GM21515 (cell line): ENCODE results near the gene NAT14.

ENCODE experiments used
- ATAC-seq: cut with Tn5 transposase; IDR thresholded peaks from one replicate; pipeline ENCODE4 v1.9.1; 2021; ENCODE audit not compliant: unreplicated experiment

Gene NAT14

GRCh38 chr19:55452749-55453346 lies 32.1 kb upstream of the NAT14 start:
- no peak for ATAC-seq

- no peak for ATAC-seq
Observed at GRCh38 chr19:55453511-55454260, 31.3 kb upstream of the NAT14 start.

- no peak for ATAC-seq
Observed at GRCh38 chr19:55454787-55455243, 30.2 kb upstream of the NAT14 start.

- no peak for ATAC-seq
Observed at GRCh38 chr19:55455576-55456235, 29.3 kb upstream of the NAT14 start.

GRCh38 chr19:55456347-55456746 lies 28.6 kb upstream of the NAT14 start:
- no peak for ATAC-seq

- ATAC-seq = no peak
Observed at GRCh38 chr19:55457683-55458457, 27.1 kb upstream of the NAT14 start.

- no peak for ATAC-seq
Observed at GRCh38 chr19:55459551-55459949, 25.4 kb upstream of the NAT14 start.

- ATAC-seq = no peak
Observed at GRCh38 chr19:55459950-55460657, 24.9 kb upstream of the NAT14 start.

GRCh38 chr19:55460670-55461258 lies 24.2 kb upstream of the NAT14 start:
- no peak for ATAC-seq

GRCh38 chr19:55461259-55461973 lies 23.6 kb upstream of the NAT14 start, which contains the start of gene ISOC2:
Gene ISOC2, minus strand, starts transcription at chr19:55461642. Its CDS starts 5,156 bp downstream, at chr19:55456486.
- peak; percentile 89 for ATAC-seq

- no peak for ATAC-seq
Observed at GRCh38 chr19:55461974-55462626, 22.9 kb upstream of the NAT14 start.

- ATAC-seq = no peak
Observed at GRCh38 chr19:55462722-55463121, 22.3 kb upstream of the NAT14 start.

GRCh38 chr19:55463583-55464031 lies 21.4 kb upstream of the NAT14 start:
- ATAC-seq = no peak

GRCh38 chr19:55464039-55464661 lies 20.8 kb upstream of the NAT14 start:
- no peak for ATAC-seq

- ATAC-seq = no peak
Observed at GRCh38 chr19:55464662-55465054, 20.3 kb upstream of the NAT14 start, which contains the start of gene C19orf85. Gene C19orf85, minus strand, starts transcription at chr19:55464751. Its CDS starts 197 bp downstream, at chr19:55464554.

GRCh38 chr19:55465460-55466240 lies 19.3 kb upstream of the NAT14 start:
- no peak for ATAC-seq

- ATAC-seq = no peak
Observed at GRCh38 chr19:55466241-55466614, 18.8 kb upstream of the NAT14 start.
